GM11168 (cell line): ENCODE results near the gene NCK2.

Experiments
- in situ Hi-C: fragments of 300-500 bp; cut with MboI; formaldehyde crosslinking; loops from one replicate; pipeline ENCODE4 v1.12.0; 2022; ENCODE audit warnings: low sequenced_read_pairs; ENCODE audit not compliant: unreplicated experiment

NCK2 gene

DNA sequence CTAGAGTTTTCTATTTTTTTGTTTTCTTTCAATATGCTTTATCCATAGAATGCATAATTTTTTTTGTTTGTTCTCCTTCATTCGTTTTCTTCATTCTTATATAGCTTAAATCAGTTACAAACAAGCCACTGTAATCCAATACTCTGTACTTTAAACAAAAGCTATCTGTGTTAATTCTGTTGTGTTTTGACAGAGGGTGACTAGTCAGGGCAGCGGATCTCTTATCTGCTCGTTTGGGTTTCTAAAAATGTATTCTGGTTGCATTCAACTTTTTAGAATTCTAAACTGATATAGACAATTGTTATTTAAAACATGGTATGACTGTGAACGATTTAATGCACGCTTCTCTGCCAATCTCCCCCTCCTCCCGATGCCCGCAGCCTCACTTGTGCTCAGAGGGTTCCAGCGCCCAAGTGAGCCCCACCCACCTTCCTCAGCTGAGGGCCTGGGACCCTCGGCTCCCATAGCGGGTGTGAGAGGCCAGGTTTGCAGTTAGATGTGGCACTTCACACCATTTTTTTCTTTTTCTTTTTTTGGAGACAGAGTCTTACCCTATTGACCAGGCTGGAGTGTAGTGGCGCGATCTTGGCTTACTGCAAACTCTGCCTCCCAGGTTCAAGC lies 44.1 kb downstream of the NCK2 start:
- in situ Hi-C loops = no loop called here

DNA sequence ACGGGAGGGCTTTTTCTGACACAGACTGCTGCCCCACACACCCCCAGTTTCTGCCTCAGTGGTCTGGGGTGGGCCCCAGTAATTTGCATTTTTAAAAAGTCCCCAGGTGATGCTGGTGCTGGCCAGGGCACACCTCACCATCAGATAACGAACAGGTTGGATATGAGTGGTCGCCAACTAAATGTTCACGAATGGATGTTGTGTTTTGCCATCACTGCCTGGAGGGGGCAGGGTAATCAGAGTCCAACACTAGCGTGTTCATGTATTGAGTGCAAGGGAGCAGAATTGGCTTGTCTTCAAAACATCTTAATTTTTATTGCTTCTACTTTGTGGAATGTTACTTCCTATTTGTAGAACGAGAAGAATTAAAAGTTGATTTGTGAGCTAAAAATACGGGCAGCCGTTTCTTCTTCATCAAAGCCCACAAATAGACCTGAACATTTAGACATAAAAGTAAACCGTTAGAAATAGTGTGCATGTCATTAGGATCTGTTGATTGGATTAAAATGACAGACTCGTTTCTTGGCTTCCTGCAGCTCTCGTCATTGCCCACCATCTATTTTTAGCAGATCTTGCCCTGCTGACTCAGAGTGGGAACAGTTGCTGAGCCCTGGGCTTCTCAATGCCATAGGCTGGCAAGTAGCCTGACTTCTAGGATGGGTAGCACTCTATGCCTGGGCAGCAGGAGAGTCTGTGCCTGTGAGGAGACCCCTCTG lies 45.2 kb downstream of the NCK2 start:
- in situ Hi-C loops = loop anchor here (5.0 to 10.0 kb wide), 2 partner anchors 42 to 215 kb away; no protein-coding TSS in a partner anchor

DNA sequence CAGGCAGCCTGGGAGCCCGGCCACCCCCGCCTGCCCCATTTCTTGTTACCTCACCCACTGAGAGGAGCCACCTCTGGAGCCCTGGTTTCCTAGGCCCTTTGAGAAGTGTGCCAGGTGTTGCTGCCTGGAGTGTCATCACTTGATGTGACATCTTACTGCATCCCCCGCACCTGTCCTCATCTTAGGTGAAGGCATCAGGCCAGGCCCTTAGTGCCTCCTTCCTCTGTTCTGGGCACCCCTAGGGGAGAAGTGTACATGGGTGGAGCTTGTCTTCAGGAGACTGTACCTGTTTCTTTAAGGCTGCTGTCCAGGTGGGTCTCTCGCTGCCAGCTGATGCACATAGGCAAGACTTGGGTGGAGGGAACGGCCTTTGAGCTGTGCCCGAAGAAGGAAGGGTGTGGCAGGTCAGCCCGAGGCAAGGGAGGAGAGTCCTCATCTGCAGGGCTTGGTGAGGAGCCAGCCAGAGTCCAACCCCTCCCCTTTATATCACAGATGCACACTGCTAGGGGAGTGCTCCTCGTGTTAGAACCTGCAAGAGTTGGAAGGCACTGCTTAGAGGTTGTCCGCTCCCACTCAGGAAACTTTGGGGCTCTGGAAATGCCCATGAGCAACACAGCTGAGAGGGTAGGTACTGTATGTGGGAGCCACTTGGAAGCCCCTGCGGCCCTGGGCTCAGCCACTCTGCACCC lies 45.9 kb downstream of the NCK2 start:
- in situ Hi-C loops = loop anchor here (5.0 to 10.0 kb wide), 2 partner anchors 42 to 216 kb away; no protein-coding TSS in a partner anchor

GRCh38 chr2:105791229-105791628 lies 46.5 kb downstream of the NCK2 start:
- in situ Hi-C loops = loop anchor here (5.0 to 10.0 kb wide), 2 partner anchors 41 to 216 kb away; no protein-coding TSS in a partner anchor

GRCh38 chr2:105792561-105792960 lies 47.8 kb downstream of the NCK2 start:
- in situ Hi-C loops = loop anchor here (5.0 to 10.0 kb wide), 2 partner anchors 40 to 218 kb away; no protein-coding TSS in a partner anchor

- in situ Hi-C loops = loop anchor here (5.0 to 10.0 kb wide), 2 partner anchors 39 to 219 kb away; no protein-coding TSS in a partner anchor
Measured at GRCh38 chr2:105793196-105793975, 48.7 kb downstream of the NCK2 start.

DNA sequence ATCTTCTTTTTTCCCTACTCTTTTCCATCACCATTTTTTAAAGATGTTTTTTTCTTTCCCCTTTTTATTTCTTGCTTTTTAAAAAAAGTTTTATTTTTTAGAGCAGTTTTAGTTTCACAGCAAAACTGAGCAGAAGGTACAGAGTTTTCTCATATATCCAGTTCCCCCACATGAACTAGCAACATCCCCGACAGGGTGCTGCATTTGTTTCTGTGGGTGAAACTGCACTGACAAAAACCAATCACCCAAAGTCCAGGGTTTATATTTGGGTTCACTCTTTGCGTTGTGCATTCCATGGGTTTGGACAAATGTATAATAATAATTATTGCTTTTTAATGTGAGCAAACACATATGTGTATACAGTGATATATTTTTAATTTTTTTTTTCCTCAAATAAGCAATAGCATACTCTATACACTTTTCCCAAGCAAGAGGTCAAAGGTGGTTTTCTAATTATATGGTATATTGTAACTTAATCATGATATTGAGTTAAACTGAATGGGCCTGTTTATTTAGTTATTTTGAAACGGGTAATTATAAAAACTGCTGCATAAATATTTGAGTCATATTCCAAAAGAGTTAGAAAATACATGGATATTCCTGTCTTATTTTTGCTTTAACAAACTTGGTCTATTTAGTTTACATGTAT lies 50.3 kb downstream of the NCK2 start:
- in situ Hi-C loops = loop anchor here (5.0 to 10.0 kb wide), 2 partner anchors 37 to 220 kb away; no protein-coding TSS in a partner anchor

DNA sequence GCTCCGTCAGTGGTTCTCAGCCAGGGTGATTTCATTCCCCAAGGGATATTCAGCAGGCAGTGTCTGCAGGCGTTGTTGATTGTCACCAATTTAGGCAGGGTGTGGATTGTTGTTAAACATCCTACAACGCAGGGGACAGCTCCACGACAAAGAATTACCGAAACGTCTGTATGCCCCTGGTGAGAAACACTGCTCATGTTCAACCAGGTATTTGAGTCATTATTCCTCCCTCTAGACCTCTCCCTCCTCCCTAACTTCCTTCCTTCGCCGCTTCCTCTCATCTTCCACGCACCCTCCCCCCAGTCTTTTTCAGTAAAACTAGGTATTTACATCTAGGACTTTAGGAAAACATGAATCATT lies 50.8 kb downstream of the NCK2 start:
- in situ Hi-C loops = loop anchor here (10.0 kb wide), 1 partner anchor 221 kb away; no protein-coding TSS in a partner anchor

GRCh38 chr2:105796131-105796638 lies 51.5 kb downstream of the NCK2 start:
- in situ Hi-C loops = loop anchor here (10.0 kb wide), 1 partner anchor 221 kb away; no protein-coding TSS in a partner anchor

GRCh38 chr2:105796791-105797190 lies 52.1 kb downstream of the NCK2 start:
- in situ Hi-C loops = loop anchor here (10.0 kb wide), 1 partner anchor 222 kb away; no protein-coding TSS in a partner anchor

- in situ Hi-C loops = loop anchor here (10.0 kb wide), 1 partner anchor 223 kb away; no protein-coding TSS in a partner anchor
Measured at GRCh38 chr2:105797298-105797819, 52.6 kb downstream of the NCK2 start.

DNA sequence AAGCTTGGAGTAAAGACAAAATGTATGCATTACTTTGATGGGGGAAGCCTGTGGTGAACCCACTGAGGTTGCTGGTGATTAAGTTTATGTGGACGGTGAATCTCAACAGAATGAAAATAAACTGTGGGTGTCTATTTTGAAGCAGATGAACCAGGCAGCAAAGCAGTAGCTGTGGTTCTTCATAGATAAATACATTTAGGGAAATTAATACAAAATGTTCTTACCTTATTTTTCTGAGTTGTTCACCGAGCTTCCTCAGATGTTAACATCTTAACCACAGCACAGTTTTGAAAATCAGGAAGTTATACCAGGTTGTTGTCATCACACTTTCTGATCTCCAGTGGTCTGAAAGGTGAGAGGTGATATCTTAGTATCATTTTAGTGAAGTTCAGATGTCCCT lies 53.9 kb downstream of the NCK2 start:
- in situ Hi-C loops = loop anchor here (10.0 kb wide), 1 partner anchor 224 kb away; no protein-coding TSS in a partner anchor

DNA sequence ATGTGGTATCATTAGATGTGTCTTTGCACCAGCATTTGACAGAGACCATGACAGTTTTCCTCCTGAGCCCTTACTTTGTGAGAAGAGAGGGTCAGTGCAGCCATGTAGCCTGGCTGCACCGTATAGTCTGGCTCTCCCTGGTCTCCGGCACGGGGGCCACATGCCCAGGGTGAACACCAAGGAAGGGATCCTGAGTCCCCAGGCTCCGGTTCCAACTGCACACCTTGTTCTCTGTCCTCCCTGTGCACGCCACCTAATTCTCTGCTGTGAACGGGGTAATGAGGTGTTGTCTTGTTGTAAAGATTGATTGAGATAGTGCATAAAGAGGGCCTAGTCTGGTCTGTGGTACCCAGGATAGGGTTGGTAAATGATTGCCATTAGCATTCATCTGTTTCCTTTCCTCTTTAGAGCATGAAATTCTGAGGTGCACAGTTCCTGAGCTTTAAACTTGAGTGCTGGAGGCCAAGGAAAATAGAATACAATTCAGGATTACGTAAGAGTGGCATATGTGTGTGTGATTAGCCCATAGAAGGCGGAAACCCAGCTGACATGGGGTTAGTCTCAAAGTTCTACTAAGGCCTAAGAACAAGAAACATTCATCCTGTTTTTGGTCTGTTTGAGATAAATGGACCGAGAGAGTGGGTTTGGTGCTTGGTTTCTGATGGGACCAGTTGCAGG lies 55.5 kb downstream of the NCK2 start:
- in situ Hi-C loops = no loop called here

DNA sequence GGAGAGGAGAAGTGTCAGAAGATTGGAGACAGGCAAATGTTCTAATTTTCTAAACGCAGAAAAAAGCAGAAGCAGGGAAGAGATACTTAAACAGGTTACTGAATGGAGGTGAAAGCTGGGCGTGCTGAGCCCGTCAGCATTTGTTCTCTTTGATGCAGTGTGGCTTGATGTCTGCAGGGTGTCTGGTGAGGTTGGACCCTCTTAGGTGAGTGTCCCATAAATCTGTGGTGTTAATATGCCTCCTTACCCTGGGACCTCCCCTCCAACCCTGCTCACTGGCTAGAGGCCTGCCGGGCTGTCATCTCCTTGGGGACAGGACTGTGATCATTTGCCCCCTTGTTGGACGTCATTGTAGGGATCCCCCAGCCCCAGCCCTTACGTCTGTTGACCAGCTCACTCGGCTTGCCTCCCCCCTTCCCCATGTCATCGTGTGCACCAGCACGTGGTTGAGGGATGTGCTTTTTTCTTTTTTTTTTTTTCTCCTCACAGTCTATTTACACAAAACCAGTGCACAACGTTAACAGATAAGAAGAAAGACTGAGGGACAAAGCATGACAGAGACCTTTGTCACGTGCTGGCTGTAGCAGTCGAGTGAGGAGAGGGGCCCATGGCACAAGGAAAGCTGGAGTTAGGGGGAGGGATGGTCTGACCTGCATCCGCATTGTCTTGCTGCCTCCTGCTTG lies 56.4 kb downstream of the NCK2 start:
- in situ Hi-C loops = no loop called here

GRCh38 chr2:105801961-105802360 lies 57.2 kb downstream of the NCK2 start:
- in situ Hi-C loops = no loop called here

DNA sequence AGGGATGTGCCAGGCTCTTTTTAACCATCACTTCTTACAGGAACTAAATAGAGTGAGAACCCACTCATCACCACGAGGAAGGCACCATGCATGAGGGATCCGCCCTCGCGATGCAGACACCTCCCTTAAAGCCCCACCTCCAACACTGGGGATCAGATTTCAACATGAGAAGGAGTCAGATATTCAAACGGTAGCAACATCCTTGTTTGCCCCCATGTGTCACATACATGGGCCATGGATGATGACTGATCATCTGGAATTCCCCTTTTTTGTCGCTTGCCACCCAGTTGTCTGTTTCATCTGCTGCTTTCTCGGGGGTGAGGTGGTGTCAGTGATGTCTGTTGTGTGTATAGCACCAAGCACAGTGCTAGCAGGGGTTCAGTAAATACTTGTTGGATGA lies 57.9 kb downstream of the NCK2 start:
- in situ Hi-C loops = no loop called here

DNA sequence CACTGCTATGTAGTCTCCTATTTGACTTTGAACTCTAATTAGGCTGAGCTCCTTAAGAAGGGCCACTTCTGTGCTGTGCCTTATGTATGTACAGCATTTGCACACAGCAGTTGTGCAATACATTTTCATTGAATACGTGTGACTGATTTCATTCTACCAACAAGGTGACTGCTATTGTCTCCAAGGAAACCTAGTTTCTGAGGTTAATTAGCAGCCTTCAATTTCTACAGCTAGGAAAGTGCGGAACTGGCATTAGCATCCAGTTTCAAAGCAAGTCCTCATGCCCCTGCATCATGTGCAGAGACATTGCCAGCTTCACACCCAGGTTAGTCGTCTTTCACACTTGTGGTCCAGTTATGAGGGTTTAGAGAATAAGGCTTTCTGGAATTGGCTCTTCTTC lies 58.6 kb downstream of the NCK2 start:
- in situ Hi-C loops = no loop called here

- in situ Hi-C loops = no loop called here
Measured at GRCh38 chr2:105803773-105804172, 59.1 kb downstream of the NCK2 start.
